Astrocyte (in vitro differentiated cells and primary cell): ENCODE results near the gene ERVH48-1.
"Not testable (repeated sequence)": the region's sequence is repeated elsewhere in the genome, so short reads cannot be mapped to it uniquely, and the experiment has no call there.

Experiments used
- CTCF ChIP-seq: IDR thresholded peaks from 2 replicates; pipeline ENCODE4 v1.5.1; 2011; ENCODE audit warnings: low read depth, mild to moderate bottlenecking, inconsistent platforms, low read length, moderate library complexity; ENCODE audit not compliant: insufficient read depth
- EZH2 ChIP-seq: IDR thresholded peaks from 2 replicates; pipeline ENCODE4 v1.6.1; 2012; ENCODE audit warnings: mild to moderate bottlenecking, low read length, inconsistent platforms; ENCODE audit not compliant: insufficient read depth

- TF ChIP-seq CTCF, EZH2: not testable (repeated sequence)
These were observed 42.2 kb upstream of the ERVH48-1 start for GRCh38 chr21:42967616-42968015.
